ENCODE measurements around the gene SRP19. TPM values are rescaled to one million over a fixed set of nuclear protein-coding genes. Genes with fewer than 3 reads are reported as not detected.

The SRP19 gene
- total RNA-seq, 2 donors from 2014 or later, result 65.4 to 65.7 TPM

- no peaks in the 10 kb centered on the region for H3K27me3 ChIP-seq (ENCODE audit: control insufficient read depth, insufficient read depth, low read length, poor library complexity, severe bottlenecking)
- no peak for TF ChIP-seq CTCF (conservative IDR thresholded peaks at IDR 0.05)
- no peak overlapping the region for H3K27ac Mint-ChIP-seq
- H3K9me3 ChIP-seq (ENCODE audit: control insufficient read depth, low read length), result no peaks in the 10 kb centered on the region
- H3K27ac ChIP-seq (ENCODE audit: low read depth, low read length), result no peak overlapping the region
- no peaks in the 10 kb centered on the region for H3K9me3 Mint-ChIP-seq
- no peak for DNase-seq
- no peak overlapping the region for H3K4me3 ChIP-seq (ENCODE audit: low read length)
- H3K4me1 ChIP-seq (ENCODE audit: control insufficient read depth, insufficient read depth, low read length), result no peaks in the 10 kb centered on the region
- no peak overlapping the region for H3K9ac ChIP-seq (ENCODE audit: extremely low read depth, low read length, poor library complexity, severe bottlenecking)
- peaks cover 100% of the 10 kb centered on the region for H3K36me3 ChIP-seq (ENCODE audit: control insufficient read depth, insufficient read depth, low read length)
- peaks cover 19% of the 10 kb centered on the region for H3K4me1 Mint-ChIP-seq
- H3K36me3 Mint-ChIP-seq (ENCODE audit: low read depth), result peaks cover 77% of the 10 kb centered on the region
- H3K4me3 Mint-ChIP-seq, result no peak overlapping the region
- no peaks in the 10 kb centered on the region for H3K27me3 Mint-ChIP-seq (ENCODE audit: insufficient read depth)
Observed at GRCh38 chr5:112824197-112824596, 36.9 kb upstream of the SRP19 start.

GRCh38 chr5:112830378-112830777, 30.7 kb upstream of the SRP19 start:
- Mint-ChIP-seq H3K4me3 (no peak overlapping the region), H3K27ac (no peak overlapping the region)
- H3K9ac ChIP-seq (ENCODE audit: extremely low read depth, low read length, poor library complexity, severe bottlenecking), result no peak overlapping the region

GRCh38 chr5:112833971-112834370, 27.1 kb upstream of the SRP19 start:
- H3K9me3 Mint-ChIP-seq, result no peaks in the 10 kb centered on the region
- Histone ChIP-seq H3K4me3 (ENCODE audit: low read length) (no peak overlapping the region), H3K27me3 (ENCODE audit: control insufficient read depth, insufficient read depth, low read length, poor library complexity, severe bottlenecking) (no peaks in the 10 kb centered on the region), H3K27ac (ENCODE audit: low read depth, low read length) (no peak overlapping the region), H3K36me3 (ENCODE audit: control insufficient read depth, insufficient read depth, low read length) (peaks cover 91% of the 10 kb centered on the region), H3K9me3 (ENCODE audit: control insufficient read depth, low read length) (peaks cover 6% of the 10 kb centered on the region), H3K4me1 (ENCODE audit: control insufficient read depth, insufficient read depth, low read length) (no peaks in the 10 kb centered on the region), H3K9ac (ENCODE audit: extremely low read depth, low read length, poor library complexity, severe bottlenecking) (no peak overlapping the region)
- no peak overlapping the region for H3K4me3 Mint-ChIP-seq
- no peak overlapping the region for H3K27ac Mint-ChIP-seq
- H3K27me3 Mint-ChIP-seq (ENCODE audit: insufficient read depth), result no peaks in the 10 kb centered on the region
- no peak for TF ChIP-seq CTCF (conservative IDR thresholded peaks at IDR 0.05)
- peaks cover 71% of the 10 kb centered on the region for H3K36me3 Mint-ChIP-seq (ENCODE audit: low read depth)
- no peak for DNase-seq
- WGBS, 2 experiments (ENCODE audit: insufficient coverage in 1 of 2, insufficient read length in 1 of 2), result 84 to 95% methylated on average over 12 to 13 of the region's 13 CpGs
- no peaks in the 10 kb centered on the region for H3K4me1 Mint-ChIP-seq

More at GRCh38 chr5:112830378-112830777, 30.7 kb upstream of the SRP19 start:
- 96 to 100% methylated on average over 1 to 2 of the region's 2 CpGs for WGBS, 2 experiments (ENCODE audit: insufficient coverage in 1 of 2, insufficient read length in 1 of 2)
- Mint-ChIP-seq H3K9me3 (no peaks in the 10 kb centered on the region), H3K27me3 (ENCODE audit: insufficient read depth) (no peaks in the 10 kb centered on the region), H3K4me1 (peaks cover 3% of the 10 kb centered on the region), H3K36me3 (ENCODE audit: low read depth) (peaks cover 72% of the 10 kb centered on the region)
- no peak for TF ChIP-seq CTCF (conservative IDR thresholded peaks at IDR 0.05)
- Histone ChIP-seq H3K27me3 (ENCODE audit: control insufficient read depth, insufficient read depth, low read length, poor library complexity, severe bottlenecking) (no peaks in the 10 kb centered on the region), H3K27ac (ENCODE audit: low read depth, low read length) (no peak overlapping the region), H3K4me1 (ENCODE audit: control insufficient read depth, insufficient read depth, low read length) (no peaks in the 10 kb centered on the region), H3K4me3 (ENCODE audit: low read length) (no peak overlapping the region), H3K36me3 (ENCODE audit: control insufficient read depth, insufficient read depth, low read length) (peaks cover 93% of the 10 kb centered on the region), H3K9me3 (ENCODE audit: control insufficient read depth, low read length) (no peaks in the 10 kb centered on the region)
- DNase-seq, result no peak
